HG02938 (cell line): Measurements from ENCODE around the gene CEL.
"Not testable (repeated sequence)": the region's sequence is repeated elsewhere in the genome, so short reads cannot be mapped to it uniquely, and the experiment has no call there.

ENCODE experiments used
- ATAC-seq: cut with Tn5 transposase; IDR thresholded peaks from one replicate; pipeline ENCODE4 v1.9.1; 2021; ENCODE audit warnings: mild to moderate bottlenecking, moderate library complexity; ENCODE audit not compliant: unreplicated experiment

Gene CEL

DNA sequence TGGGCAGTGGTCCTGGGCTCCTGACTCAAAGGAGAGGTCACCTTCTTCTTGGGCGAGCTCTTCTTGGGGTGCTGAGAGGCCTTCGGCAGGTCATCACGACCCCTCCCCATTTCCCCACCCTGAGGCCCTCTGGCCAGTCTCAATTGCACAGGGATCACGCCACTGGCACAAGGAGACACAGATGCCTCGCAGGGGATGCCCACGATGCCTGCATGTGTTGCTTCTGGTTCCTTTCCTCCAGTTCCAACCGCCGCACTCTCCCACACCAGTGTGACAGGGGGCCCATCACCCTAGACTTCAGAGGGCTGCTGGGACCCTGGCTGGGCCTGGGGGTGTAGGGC, 1.3 kb downstream of the CEL start:
- no peak for ATAC-seq

DNA sequence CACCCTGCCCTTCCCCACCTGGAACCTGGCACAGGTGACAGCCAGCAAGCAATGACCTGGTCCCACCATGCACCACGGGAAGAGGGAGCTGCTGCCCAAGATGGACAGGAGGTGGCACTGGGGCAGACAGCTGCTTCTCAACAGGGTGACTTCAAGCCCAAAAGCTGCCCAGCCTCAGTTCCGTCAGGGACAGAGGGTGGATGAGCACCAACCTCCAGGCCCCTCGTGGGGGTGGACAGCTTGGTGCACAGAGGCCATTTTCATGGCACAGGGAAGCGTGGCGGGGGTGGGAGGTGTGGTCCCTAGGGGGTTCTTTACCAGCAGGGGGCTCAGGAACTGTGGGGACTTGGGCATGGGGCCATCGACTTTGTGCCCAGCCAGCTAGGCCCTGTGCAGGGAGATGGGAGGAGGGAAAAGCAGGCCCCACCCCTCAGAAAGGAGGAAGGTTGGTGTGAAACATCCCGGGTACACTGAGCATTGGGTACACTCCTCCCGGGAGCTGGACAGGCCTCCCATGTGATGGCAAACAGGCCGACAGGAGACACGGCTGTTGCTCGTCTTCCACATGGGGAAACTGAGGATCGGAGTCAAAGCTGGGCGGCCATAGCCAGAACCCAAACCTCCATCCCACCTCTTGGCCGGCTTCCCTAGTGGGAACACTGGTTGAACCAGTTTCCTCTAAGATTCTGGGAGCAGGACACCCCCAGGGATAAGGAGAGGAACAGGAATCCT, 1.9 kb downstream of the CEL start:
- ATAC-seq, result no peak

GRCh38 chr9:133064241-133065069, 2.7 kb downstream of the CEL start:
- no peak for ATAC-seq

DNA sequence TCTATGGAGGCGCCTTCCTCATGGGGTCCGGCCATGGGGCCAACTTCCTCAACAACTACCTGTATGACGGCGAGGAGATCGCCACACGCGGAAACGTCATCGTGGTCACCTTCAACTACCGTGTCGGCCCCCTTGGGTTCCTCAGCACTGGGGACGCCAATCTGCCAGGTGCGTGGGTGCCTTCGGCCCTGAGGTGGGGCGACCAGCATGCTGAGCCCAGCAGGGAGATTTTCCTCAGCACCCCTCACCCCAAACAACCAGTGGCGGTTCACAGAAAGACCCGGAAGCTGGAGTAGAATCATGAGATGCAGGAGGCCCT, 3.2 kb downstream of the CEL start:
- ATAC-seq, result no peak

DNA sequence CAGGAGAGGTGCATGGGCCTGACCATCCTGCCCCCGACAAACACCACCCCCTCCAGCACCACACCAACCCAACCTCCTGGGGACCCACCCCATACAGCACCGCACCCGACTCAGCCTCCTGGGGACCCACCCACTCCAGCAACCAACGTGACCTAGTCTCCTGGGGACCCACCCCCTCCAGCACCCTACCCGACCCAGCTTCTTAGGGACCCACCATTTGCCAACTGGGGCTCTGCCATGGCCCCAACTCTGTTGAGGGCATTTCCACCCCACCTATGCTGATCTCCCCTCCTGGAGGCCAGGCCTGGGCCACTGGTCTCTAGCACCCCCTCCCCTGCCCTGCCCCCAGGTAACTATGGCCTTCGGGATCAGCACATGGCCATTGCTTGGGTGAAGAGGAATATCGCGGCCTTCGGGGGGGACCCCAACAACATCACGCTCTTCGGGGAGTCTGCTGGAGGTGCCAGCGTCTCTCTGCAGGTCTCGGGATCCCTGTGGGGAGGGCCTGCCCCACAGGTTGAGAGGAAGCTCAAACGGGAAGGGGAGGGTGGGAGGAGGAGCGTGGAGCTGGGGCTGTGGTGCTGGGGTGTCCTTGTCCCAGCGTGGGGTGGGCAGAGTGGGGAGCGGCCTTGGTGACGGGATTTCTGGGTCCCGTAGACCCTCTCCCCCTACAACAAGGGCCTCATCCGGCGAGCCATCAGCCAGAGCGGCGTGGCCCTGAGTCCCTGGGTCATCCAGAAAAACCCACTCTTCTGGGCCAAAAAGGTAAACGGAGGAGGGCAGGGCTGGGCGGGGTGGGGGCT, 4.6 kb downstream of the CEL start:
- ATAC-seq, result no peak

DNA sequence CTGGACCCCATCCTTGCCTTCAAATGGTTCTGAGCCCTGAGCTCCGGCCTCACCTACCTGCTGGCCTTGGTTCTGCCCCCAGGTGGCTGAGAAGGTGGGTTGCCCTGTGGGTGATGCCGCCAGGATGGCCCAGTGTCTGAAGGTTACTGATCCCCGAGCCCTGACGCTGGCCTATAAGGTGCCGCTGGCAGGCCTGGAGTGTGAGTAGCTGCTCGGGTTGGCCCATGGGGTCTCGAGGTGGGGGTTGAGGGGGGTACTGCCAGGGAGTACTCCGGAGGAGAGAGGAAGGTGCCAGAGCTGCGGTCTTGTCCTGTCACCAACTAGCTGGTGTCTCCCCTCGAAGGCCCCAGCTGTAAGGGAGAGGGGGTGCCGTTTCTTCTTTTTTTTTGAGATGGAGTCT, 5.2 kb downstream of the CEL start:
- no peak for ATAC-seq

DNA sequence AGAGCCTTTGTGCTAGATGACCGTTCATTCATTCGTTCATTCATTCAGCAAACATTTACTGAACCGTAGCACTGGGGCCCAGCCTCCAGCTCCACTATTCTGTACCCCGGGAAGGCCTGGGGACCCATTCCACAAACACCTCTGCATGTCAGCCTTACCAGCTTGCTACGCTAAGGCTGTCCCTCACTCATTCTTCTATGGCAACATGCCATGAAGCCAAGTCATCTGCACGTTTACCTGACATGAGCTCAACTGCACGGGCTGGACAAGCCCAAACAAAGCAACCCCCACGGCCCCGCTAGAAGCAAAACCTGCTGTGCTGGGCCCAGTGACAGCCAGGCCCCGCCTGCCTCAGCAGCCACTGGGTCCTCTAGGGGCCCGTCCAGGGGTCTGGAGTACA, 6.0 kb downstream of the CEL start:
- ATAC-seq, result no peak

DNA sequence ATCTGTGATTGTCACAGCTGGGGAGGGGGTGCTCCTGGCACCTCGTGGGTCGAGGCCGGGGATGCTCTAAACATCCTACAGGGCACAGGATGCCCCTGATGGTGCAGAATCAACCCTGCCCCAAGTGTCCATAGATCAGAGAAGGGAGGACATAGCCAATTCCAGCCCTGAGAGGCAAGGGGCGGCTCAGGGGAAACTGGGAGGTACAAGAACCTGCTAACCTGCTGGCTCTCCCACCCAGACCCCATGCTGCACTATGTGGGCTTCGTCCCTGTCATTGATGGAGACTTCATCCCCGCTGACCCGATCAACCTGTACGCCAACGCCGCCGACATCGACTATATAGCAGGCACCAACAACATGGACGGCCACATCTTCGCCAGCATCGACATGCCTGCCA, 6.7 kb downstream of the CEL start:
- ATAC-seq, result not testable (repeated sequence)

- not testable (repeated sequence) for ATAC-seq
These were observed 8.8 kb downstream of the CEL start for GRCh38 chr9:133070500-133070961.

DNA sequence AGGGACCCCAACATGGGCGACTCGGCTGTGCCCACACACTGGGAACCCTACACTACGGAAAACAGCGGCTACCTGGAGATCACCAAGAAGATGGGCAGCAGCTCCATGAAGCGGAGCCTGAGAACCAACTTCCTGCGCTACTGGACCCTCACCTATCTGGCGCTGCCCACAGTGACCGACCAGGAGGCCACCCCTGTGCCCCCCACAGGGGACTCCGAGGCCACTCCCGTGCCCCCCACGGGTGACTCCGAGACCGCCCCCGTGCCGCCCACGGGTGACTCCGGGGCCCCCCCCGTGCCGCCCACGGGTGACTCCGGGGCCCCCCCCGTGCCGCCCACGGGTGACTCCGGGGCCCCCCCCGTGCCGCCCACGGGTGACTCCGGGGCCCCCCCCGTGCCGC, 9.2 kb downstream of the CEL start:
- not testable (repeated sequence) for ATAC-seq

DNA sequence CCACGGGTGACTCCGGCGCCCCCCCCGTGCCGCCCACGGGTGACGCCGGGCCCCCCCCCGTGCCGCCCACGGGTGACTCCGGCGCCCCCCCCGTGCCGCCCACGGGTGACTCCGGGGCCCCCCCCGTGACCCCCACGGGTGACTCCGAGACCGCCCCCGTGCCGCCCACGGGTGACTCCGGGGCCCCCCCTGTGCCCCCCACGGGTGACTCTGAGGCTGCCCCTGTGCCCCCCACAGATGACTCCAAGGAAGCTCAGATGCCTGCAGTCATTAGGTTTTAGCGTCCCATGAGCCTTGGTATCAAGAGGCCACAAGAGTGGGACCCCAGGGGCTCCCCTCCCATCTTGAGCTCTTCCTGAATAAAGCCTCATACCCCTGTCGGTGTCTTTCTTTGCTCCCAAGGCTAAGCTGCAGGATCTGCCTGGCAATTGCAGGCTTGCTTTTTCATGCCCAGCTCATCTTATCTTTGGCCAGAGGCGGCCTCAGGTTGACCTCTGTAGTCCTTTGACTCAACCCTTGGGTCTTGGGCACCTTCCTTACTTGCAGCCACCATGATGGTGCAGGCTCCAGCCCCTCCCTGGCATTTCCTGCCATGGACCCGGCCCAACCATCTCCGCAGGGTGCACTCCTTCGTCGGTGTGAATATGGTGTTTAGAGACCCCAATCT, 9.8 kb downstream of the CEL start:
- ATAC-seq, result no peak

DNA sequence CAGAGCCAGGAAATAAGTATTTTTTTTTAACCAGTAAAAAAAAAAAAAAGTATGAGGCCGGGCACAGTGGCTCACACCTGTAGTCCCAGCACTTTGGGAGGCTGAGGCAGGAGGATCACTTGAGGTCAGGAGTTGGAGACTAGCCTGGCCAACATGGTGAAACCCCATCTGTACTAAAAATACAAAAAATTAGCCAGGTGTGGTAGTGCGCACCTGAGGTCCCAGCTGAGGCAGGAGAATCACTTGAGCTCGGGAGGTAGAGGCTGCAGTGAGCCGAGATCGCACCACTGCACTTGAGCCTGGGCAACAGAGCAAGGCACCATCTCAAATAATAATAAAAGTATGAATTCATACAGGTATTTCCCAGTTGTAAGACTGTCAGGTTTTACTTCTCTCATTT, 10.4 kb downstream of the CEL start:
- not testable (repeated sequence) for ATAC-seq

DNA sequence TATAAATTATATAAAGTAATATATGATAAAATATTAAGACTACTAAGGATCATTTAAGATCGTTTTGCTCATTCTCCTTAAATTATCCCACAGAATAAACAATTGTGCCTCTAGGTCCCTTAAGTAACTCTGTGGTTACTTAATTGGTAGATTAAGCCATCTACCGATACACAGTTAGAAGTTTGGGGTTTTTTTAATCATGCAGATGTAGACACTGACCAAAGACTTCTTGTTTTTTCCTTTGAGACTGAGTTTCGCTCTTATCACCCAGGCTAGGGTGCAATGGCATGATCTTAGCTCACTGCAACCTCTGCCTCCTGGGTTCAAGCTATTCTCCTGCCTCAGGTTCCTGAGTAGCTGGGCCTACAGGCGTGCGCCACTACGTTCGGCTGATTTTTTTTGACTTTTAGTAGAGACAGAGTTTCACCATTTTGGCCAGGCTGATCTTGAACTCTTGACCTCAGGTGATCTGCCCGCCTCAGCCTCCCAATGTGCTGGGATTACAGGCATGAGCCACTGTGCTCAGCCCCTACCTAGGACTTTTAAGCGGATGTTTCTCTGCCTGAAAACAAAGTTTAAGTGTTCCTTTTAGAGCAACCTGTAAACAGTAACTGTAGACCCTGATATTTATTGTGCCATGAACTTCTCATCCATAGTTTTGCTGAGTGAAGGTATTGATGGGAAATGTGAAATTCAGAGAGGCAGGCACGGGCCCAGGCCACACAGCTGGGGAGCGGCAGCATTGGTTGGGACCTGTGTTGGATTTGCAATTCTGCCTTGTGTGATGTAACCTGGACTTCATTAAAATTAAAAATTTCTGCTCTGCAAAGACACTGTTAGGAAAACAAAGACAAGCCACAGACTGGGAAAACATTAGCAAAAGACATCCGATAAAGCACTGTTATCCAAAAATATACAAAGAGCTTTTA, 11.6 kb downstream of the CEL start:
- no peak for ATAC-seq

GRCh38 chr9:133074111-133074651, 12.4 kb downstream of the CEL start:
- ATAC-seq, result no peak

DNA sequence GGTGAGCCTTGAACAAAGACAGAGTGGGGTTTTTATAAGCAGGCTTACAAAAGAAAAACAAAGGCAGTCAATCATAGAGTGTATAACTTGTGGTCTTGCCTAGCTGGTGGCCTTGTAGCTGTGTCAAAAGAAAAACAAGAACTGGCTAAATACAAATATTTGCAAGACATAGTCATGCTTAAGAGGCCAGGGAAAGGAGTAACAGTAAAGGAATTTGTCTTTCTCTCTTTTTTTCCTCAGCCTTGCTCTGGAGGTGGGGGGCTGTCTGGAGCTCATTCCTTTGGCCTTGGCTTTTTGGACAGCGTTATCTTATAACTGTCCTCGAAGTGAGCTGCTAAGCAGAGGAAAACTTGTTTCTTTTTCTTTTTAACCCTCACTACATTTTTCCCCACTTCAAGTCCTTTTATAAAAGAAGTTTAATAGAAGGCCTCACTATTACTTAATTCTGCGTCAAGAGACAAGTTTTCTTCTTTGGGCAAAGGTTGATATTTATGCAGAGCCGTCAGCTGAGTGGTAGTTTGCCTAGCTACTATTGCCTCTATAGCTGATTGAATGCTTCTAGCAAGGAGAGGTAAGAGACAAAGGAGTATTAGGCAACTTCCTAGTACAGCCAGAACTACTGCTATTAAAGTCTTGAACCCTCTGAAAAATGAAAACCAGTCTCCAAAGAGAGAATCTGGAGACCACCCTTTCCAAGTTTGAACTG, 14.3 kb downstream of the CEL start:
- ATAC-seq, result no peak

GRCh38 chr9:133076691-133077090, 14.9 kb downstream of the CEL start:
- no peak for ATAC-seq

DNA sequence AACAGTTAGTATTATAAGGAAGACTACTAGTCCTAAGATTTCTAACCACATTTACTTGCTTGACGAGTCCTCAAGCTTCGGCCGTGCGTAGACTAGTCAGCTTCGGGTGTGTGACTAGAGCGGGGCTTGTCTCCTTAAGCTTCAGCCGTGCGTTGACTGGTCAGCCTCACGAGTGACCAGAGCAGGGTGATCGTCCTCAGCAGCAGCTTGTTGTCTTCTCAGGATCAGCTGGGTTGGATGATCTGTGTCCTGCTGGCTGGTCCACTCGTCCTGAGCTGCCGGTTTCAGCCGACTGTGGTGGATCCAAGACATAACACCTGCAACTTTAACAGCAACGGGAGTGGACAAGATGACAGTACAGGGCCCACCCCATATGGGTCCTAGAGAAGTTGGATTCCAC, 16.7 kb downstream of the CEL start:
- no peak for ATAC-seq

GRCh38 chr9:133080161-133080560, 18.4 kb downstream of the CEL start:
- ATAC-seq, result no peak
